GM19397 (cell line): ENCODE results near the gene TMTC1.
"Not testable (repeated sequence)": the region's sequence is repeated elsewhere in the genome, so short reads cannot be mapped to it uniquely, and the experiment has no call there.

Experiments
- ATAC-seq: cut with Tn5 transposase; IDR thresholded peaks from one replicate; pipeline ENCODE4 v1.9.1; 2021; ENCODE audit warnings: mild to moderate bottlenecking, moderate library complexity; ENCODE audit not compliant: unreplicated experiment

The TMTC1 gene

GRCh38 chr12:29783773-29784666 is at the start of gene TMTC1:
Gene TMTC1 (minus strand): TSS chr12:29783942. CDS start chr12:29783751, 191 bp downstream.
- peak; percentile 35 for ATAC-seq

GRCh38 chr12:29831173-29831572 is 47.4 kb upstream of the TMTC1 start:
- no peak for ATAC-seq

- ATAC-seq = no peak
These were observed 46.6 kb upstream of the TMTC1 start for GRCh38 chr12:29830391-29830790.

- no peak for ATAC-seq
These were observed 35.3 kb upstream of the TMTC1 start for GRCh38 chr12:29818916-29819623.

GRCh38 chr12:29816874-29817725 is 33.4 kb upstream of the TMTC1 start:
- ATAC-seq = no peak

GRCh38 chr12:29809616-29810361 is 26.0 kb upstream of the TMTC1 start:
- not testable (repeated sequence) for ATAC-seq

GRCh38 chr12:29807129-29807528 is 23.4 kb upstream of the TMTC1 start:
- no peak for ATAC-seq

GRCh38 chr12:29804019-29804418 is 20.3 kb upstream of the TMTC1 start:
- no peak for ATAC-seq

- no peak for ATAC-seq
These were observed 15.8 kb upstream of the TMTC1 start for GRCh38 chr12:29799591-29799990.

GRCh38 chr12:29797565-29798355 is 14.0 kb upstream of the TMTC1 start:
- no peak for ATAC-seq

GRCh38 chr12:29796823-29797263 is 13.1 kb upstream of the TMTC1 start:
- ATAC-seq = no peak

GRCh38 chr12:29795715-29796114 is 12.0 kb upstream of the TMTC1 start:
- ATAC-seq = no peak

- ATAC-seq = no peak
These were observed 11.1 kb upstream of the TMTC1 start for GRCh38 chr12:29794862-29795261.

- ATAC-seq = no peak
These were observed 9.1 kb upstream of the TMTC1 start for GRCh38 chr12:29792853-29793252.

- no peak for ATAC-seq
These were observed 8.4 kb upstream of the TMTC1 start for GRCh38 chr12:29792132-29792531.

GRCh38 chr12:29782871-29783772 is 620 bp downstream of the TMTC1 start:
- ATAC-seq = peak; percentile 17

- ATAC-seq = peak; percentile 58
These were observed 1.4 kb downstream of the TMTC1 start for GRCh38 chr12:29782285-29782870.

- peak; percentile 19 for ATAC-seq
These were observed 2.0 kb downstream of the TMTC1 start for GRCh38 chr12:29781705-29782266.
